Measurements from ENCODE around the gene TUBE1.

The TUBE1 gene

DNA sequence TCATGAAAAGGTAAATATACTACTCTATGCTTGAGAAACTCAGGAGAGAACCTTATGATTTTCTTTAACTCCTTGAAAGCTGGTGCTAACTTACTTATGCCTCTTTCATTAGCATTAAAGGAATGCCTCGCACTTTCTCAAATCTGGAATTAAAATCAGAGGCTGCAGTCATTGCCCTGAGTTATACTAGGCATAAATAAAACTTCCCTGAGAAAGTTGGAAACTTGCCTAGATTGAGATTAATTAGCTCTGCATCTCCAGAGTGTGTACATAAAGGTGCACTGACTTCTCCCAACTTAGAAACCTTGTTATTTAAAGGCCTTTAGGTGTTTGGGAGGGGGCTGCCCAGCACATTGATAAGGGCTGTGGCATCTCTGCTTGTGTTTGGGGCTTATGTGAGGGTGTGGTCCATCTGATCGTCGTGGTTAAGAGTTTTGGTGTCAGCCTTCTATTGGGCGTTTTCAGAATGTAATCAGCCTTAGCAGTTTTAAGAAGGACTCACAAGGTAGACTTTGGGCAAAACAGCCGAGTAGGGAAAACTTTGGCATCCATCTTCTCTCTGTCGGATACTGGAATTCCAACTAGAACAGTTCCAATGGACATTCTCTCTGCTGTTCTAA is 65.5 kb downstream of the TUBE1 start:
- no peak overlapping the region for H3K27ac ChIP-seq (ENCODE audit: low read length)
- H4K20me1 ChIP-seq (ENCODE audit: insufficient read depth, low read length): no peaks in the 10 kb centered on the region
- H3K4me2 ChIP-seq (ENCODE audit: insufficient read depth, low read length): no peak overlapping the region
- no peaks in the 10 kb centered on the region for H3K36me3 ChIP-seq (ENCODE audit: insufficient read depth, low read length)
- ATAC-seq (ENCODE audit: insufficient read depth, low read depth) (no peak), DNase-seq (no peak)
- peaks cover 3% of the 10 kb centered on the region for H3K4me1 ChIP-seq (ENCODE audit: insufficient read depth, low read length)
- no peak overlapping the region for H3K4me3 ChIP-seq (ENCODE audit: low read depth in 1 of 2, low read length in 2 of 2)
- TF ChIP-seq, protein P1, sequence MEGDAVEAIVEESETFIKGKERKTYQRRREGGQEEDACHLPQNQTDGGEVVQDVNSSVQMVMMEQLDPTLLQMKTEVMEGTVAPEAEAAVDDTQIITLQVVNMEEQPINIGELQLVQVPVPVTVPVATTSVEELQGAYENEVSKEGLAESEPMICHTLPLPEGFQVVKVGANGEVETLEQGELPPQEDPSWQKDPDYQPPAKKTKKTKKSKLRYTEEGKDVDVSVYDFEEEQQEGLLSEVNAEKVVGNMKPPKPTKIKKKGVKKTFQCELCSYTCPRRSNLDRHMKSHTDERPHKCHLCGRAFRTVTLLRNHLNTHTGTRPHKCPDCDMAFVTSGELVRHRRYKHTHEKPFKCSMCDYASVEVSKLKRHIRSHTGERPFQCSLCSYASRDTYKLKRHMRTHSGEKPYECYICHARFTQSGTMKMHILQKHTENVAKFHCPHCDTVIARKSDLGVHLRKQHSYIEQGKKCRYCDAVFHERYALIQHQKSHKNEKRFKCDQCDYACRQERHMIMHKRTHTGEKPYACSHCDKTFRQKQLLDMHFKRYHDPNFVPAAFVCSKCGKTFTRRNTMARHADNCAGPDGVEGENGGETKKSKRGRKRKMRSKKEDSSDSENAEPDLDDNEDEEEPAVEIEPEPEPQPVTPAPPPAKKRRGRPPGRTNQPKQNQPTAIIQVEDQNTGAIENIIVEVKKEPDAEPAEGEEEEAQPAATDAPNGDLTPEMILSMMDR (IDR thresholded peaks at IDR 0.05; ENCODE audit: borderline replicate concordance, extremely low read depth, low read length, poor library complexity, severe bottlenecking): no peak
- TF ChIP-seq EZH2 (IDR thresholded peaks at IDR 0.05; ENCODE audit: borderline replicate concordance, low read depth, low read length, severe bottlenecking): no peak
- H3K9ac ChIP-seq (ENCODE audit: low read depth, low read length): no peak overlapping the region
- H3K9me3 ChIP-seq (ENCODE audit: insufficient read depth, low read length, severe bottlenecking): peaks cover 3% of the 10 kb centered on the region
- H2AFZ ChIP-seq (ENCODE audit: low read depth, low read length): no peak overlapping the region
- no peaks in the 10 kb centered on the region for H3K79me2 ChIP-seq (ENCODE audit: insufficient read depth, low read length)
- no peaks in the 10 kb centered on the region for H3K27me3 ChIP-seq (ENCODE audit: insufficient read depth, low read length, poor library complexity)
